Esophagus muscularis mucosa (tissue), 3 donors: ENCODE measurements around the gene GPR32.

Experiments used
- EP300 ChIP-seq: sonication (generic); formaldehyde crosslinking; IDR thresholded peaks from one replicate; pipeline ENCODE4 v1.6.1; 2017; ENCODE audit warnings: antibody characterized with exemption
- TF ChIP-seq, protein P1 (sequence below), 3 experiments: fragments of 200-600 bp in 2 of 3; fragments of 450-650 bp in 1 of 3; sonication (generic) in 2 of 3; IDR thresholded peaks; one replicate each; pipeline ENCODE4 v1.5.1; 2017 to 2019; ENCODE audit warnings: antibody characterized with exemption in 3 of 3, mild to moderate bottlenecking in 2 of 3, moderate library complexity in 1 of 3

- TF ChIP-seq, protein P1, sequence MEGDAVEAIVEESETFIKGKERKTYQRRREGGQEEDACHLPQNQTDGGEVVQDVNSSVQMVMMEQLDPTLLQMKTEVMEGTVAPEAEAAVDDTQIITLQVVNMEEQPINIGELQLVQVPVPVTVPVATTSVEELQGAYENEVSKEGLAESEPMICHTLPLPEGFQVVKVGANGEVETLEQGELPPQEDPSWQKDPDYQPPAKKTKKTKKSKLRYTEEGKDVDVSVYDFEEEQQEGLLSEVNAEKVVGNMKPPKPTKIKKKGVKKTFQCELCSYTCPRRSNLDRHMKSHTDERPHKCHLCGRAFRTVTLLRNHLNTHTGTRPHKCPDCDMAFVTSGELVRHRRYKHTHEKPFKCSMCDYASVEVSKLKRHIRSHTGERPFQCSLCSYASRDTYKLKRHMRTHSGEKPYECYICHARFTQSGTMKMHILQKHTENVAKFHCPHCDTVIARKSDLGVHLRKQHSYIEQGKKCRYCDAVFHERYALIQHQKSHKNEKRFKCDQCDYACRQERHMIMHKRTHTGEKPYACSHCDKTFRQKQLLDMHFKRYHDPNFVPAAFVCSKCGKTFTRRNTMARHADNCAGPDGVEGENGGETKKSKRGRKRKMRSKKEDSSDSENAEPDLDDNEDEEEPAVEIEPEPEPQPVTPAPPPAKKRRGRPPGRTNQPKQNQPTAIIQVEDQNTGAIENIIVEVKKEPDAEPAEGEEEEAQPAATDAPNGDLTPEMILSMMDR (IDR thresholded peaks at IDR 0.05): no peak
- no peak for TF ChIP-seq EP300
These were observed 28.9 kb upstream of the GPR32 start for GRCh38 chr19:50741179-50741933.
